Activated CD4-positive, alpha-beta T cell treated with anti-CD3 and anti-CD28 coated beads, Interleukin-2, Interleukin-6, amounts not matched to agents 100 ng/mL and 50 ng/mL, durations not matched to agents 16 hours and 8 hours (primary cell): ENCODE results near the gene MYOZ2.
A peak's percentile ranks its signal among the peaks of the same experiment; 100 is the strongest.

ENCODE experiments used
- DNase-seq: peaks from one replicate; pipeline ENCODE4 v3.0.0-alpha.2; 2020

The MYOZ2 gene

DNA sequence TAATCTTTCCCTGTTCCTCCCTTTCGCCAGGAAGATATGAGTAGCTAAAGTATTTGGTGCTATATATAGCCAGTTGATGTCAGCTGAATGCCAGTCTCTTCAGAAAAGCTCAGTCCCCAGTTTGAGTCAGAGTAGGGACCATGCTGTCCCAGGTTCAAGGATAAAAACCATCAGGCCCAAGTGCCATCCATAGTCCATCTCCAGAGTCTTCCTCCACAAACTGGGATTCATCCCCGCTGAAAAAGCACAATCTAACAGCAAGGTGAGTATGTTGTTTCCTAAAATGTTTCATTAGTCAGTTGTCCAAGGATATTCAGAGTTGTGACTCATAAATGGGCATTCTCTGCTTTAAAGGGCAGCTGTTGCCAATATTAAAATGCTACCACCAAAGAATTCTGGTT lies at the start of gene MYOZ2:
Gene MYOZ2 (plus strand): TSS at position 112 of the 401 bp plus-strand sequence. CDS start 694 bp downstream, outside the sequence.
- DNase-seq, result no peak

DNA sequence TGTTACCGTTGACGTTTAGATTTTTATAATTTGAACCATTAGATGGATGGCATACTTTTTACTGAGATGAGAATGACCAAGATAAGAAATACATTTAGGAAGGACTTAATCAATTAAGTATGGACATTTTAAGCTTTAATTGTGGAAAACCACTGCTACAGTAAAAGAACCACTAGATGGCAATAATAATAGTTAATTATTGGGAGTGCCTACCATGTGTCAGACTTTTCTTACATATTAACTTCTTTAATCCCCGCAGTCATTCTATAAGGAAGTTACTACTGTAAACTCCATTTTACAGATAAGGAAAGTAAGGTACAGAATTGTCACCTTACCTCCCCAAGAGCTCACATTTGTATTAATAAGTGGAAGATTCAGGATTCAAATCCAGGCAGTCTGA lies 48.5 kb upstream of the MYOZ2 start:
- DNase-seq, result no peak

DNA sequence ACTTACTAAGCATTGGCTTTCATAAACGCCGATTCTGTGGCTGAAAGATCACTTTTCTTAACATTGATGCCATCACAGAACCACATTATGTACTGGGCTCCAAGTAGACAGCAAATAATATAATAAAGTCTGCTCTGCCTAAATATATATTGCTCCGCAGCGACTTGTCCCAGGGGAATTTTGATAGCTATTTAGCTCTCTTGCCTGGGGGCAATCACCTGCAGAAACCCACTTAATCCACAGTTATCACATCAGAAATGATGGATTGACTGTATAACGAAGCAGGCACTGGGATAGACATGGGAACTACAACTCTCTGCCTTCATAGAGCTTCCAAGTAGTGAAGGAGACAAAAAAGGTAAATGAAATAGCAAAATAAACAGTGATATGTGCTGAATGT lies 48.0 kb upstream of the MYOZ2 start:
- DNase-seq, result no peak

DNA sequence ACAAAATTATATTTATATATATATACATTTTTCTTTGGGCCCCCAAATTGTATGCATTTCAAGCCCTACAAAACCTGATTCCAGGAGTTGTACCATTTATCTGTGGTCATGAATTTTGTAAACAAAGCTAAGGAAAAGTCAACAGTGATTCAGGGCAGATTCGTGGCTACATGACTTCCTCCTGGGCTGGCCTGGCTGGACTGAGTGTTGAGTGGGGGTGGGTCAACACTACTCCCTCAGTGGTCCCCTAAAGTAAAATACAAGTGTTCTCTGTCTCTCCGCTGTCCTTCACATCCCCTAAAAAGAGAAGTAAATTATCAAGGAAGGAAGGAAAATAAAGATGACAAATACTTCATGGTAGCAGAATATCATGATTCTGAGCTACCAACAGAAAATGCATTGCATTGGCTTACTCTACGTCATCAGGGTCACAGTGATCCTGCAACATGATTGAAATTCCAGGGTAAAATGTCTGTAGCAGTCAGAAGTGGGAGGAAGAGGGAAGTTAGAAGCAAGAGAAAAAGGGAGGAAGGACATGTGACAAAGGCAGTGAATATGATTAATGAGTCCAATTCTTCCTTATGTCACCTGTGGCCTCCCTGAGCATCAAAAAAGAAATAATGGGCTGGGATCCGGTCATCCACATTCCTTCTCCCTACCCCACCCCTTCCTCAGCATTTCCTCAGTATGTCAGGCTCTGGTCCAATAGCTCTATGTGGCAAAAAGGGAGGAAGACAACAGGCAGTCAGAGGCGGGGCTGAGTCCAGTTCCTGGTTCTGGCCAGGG lies 42.4 kb upstream of the MYOZ2 start:
- DNase-seq, result no peak

DNA sequence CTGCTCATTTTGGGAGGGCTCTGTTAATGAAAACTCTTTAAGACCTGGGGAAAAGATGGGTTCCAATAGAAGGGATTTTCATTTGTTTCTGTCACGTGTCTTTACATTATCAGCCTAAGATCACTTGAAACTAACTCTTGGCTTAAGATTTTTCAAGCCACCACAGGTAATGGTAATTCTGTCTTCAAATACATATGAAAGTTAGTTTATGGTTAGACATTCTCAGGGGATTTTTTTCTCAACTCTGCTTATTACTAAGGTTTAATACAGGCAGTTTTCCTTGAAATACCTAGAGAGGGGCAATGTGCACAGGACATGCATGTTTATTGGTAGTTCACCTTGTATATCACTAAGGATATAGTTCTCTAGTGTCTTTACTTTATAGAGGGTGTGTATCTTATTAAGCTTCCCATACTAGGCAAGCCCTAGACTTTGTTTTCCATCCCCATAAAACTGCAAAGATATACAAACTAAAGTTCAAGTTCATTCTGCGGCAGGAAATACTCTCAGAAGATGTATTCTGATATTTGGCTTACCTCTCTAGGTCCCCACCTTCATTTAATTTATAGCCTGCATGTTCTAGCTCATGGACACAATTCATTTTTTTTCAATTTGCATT lies 38.2 kb upstream of the MYOZ2 start:
- DNase-seq, result no peak

DNA sequence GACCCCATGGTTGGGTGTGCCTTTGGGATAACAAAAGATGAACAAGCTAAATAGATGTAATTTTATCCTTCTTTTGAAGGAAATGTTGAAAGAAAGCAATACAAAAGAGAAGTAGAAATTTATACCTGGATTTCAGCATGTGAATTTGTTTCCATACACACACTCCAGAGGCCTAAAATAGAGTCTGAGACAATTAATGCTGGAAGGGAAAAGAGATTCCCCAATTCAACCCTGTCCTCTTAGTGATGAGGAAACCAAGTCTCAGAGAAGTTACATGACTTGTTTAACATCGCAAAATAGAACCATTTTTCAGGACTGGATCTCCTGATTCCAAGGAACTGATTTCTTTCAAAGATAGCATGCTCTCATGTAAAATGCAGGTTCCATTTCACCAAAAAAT lies 37.3 kb upstream of the MYOZ2 start:
- no peak for DNase-seq

DNA sequence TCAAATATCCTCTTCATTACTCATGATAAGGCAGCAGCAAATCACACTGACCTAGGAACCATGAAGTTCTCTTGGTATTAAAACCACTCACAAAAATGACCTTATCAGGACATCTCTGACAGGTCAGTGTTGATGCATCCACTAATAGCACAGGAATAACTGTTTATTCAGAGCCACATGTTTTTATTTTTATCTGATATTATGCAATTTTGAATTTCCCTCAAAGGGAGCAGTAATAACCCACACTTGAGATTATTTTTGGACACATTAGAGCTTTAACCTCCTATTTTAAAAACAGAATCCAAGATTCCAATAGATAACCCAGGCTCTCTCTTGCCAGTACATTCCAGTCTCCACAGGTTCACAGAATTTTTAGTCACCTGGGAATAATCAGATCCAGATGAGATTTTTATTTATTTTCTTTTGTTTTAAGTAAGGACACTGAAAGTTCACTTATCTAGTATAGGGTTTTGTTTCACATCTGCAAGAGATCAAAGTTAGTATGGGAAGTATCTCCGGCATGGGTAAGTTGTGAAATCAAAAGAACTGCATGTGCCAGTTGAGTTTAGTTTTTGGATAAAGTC lies 36.3 kb upstream of the MYOZ2 start:
- DNase-seq, result no peak

DNA sequence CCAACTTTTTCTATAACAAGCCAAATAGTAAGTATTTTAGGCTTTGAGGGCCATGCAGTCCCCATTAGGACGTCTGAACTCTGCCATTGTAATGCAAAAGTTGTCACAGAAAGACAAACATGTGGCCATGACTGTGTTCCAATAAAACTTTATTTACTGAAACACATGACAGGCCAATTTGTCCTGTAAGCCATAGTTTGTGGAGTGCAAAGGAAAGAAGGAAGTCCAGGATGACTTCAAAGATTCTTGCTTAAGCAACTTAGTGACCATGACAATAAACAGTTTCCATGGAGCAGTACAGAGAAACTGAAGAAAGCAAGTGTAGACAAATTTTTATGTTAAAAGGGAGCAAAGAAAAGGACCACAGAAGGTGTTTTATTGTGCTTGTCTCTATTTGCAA lies 35.0 kb upstream of the MYOZ2 start:
- no peak for DNase-seq

DNA sequence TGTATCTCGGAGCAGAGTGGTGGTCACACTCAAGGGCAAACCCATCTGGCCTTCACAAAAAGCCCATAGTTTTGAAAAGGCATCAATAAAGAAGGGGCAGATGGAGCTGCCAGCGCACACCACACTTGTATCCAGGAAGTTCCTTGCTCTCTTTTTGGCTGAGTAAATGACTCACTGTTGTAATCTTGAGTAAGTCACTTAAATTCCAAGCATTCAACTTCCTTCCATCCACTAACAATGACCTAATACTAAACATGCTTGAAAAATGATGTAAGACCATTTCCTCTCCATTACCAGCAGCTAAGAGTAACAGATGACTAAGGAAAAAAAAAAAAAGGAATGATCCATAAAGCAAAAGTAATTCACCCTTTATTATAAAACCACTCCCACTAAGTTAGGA lies 32.4 kb upstream of the MYOZ2 start:
- DNase-seq, result no peak

DNA sequence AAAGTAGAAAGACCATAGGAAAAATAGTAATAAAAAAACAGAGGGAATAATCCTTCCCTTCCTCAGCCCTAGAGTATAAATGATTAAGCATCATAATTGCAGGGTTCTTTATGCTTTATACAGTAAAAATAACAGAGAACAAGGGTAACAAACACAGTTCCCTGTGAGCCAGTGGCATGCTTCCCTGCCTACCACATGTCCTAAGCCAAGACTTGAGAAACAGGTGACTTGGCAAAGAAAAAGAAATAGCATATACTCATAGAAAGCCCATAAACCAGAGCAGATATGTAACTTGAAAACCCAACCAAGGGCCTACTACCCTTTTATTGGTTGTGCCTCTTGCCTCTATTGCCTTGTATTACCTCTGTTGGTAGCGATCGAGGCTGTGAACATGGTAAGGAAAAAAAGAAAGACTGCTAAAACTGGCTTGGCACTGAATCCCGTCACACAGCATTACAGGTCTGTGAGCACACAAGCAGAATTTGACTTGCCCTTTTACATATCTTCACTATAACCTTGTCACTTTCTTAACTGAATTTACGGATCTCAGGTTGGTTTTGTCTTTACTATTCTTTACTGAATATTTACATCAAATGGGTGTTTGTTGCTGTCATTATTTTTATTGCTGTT lies 30.9 kb upstream of the MYOZ2 start:
- no peak for DNase-seq

DNA sequence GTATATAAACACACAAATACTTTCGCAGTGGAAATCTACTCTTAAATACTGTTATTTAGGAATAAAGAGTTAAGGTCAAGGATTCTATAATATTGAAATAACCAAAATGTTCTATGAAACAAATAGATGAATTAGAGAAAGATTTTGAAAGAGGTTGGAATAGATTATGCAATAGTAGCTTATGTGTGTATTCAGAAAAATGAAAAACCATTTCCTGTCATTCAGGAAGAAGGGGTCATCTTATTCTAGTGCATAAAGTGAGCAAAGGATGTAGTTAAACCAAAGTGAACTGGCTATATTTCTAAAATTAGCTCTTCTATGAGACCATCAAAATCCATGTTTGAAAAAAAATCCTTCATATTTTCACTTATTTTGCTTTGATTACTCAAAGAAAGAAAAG lies 30.0 kb upstream of the MYOZ2 start:
- DNase-seq, result no peak

DNA sequence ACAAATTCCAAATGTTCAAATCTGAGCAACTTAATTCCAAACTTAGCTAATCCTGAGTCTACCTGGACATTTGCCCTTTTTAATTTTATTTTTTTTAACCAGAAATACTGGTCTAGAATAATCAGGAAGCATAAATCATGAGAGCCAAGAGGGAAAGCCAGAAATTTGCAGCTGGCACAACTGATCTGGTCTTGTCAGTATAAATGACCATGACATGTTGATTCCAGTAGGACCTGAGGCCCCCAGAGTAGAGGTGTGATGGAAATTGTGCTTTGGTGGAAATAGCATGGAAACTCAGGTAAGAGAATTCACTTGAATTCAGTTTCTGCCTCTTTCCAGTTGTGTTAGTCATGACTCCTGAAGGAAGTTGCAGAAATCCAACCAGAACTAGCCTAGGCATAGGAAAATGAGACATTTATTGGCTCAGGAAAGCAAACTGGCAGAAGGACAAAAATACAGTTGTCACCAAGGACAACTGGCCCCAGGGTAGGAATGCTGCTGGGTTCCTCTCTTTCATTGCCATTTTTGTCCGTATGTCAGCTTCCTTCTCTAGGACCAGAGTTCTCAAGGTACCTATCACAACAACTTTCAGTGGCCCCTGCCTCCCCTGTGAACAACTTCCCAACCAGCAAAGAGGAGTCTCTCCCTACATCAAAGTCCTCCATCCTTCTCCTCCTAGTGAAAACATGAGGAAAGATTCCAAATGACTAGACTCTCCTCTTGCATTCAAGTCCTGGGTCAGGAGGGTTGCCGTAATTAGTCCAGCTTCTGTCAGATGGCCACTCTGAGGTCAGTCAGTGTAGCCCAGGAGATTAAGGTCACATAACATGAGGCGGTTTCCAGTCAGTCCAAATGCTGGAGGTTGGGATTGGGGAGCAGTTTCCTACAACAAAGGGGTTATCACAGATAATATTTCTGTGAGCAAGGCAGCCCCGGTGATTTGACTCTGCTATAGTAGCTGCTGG lies 29.3 kb upstream of the MYOZ2 start:
- no peak for DNase-seq

DNA sequence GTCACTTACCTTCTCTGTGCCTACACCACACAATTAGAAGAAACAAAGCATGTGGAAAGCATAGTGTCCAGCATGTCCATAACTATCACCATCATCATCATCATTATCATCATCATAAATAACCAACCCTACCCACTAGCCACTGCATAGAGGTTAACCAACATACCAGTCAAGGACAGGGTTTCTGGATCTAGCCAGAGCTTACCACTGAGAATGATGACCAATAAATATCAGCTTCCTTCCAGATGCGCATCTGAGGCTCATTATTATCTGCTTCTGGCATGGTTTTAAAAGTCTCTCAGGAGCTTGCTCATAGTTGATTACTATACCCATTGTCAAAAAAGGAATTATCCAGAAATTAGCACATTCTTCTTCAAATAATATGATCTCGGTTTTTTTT lies 25.5 kb upstream of the MYOZ2 start:
- DNase-seq, result no peak

DNA sequence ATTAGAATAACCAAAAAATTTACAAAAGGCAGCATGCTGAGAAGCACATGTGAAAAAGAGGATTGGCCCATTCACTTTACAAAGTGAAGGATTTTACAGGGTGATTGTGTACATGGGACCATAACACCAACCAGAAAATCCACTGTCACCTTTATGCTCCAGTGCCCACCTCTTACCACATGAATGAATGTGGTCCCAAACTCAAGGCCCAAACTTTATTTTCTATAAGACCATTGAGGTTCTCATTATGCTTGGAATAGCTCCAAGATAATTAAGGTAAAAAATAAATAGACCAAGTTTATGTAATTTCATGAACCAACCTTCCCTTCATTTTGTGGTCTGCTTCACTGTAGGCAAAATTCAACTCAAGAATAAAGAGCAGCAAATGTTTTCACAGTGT lies 24.3 kb upstream of the MYOZ2 start:
- no peak for DNase-seq

DNA sequence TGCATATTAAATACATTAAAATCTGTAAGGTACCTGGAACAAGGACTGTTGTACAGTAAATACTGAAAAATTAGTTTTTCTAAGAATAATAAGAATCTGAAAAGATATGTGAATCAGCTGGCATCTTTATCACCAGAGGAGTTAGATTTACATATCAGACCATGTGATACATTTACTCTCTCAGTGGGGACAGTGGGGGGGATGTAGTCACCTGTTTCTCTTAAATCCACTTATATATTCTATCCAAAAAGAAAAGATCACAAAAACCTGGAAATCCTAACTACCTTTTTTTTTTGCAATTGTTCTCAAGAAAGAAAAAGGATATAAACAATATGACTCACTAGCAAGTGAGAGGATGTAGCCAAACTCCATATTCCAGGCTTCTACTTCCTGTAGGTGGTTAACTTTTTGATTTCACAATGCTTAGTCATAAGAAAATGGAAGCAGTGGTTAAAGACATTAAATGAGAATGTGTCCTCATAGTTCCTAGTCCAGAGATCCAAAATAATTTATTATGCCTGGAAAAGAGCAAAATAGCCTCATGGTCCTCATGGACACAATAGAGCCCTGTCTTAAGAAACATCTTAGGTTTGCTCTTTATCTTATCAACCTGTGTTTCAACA lies 22.5 kb upstream of the MYOZ2 start:
- DNase-seq, result peak; percentile 23

DNA sequence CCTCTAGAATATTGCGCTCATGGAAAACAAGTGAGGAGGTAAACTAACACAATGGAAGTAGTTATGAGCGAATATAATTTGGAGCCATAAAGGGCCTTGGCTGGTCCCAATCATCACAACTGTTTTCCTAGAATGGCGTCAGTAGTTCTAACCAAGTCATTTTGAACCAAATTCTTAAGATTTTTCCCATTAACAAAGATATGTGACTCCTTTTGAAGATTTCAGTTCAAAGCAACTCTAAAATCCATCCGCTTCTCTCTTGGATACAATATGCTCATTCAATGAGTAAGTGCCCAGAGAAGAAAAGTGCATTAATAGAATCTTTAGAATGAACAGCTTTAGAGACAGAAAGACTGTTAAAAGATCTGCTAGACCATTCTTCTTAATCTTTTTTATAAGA lies 19.6 kb upstream of the MYOZ2 start:
- no peak for DNase-seq

DNA sequence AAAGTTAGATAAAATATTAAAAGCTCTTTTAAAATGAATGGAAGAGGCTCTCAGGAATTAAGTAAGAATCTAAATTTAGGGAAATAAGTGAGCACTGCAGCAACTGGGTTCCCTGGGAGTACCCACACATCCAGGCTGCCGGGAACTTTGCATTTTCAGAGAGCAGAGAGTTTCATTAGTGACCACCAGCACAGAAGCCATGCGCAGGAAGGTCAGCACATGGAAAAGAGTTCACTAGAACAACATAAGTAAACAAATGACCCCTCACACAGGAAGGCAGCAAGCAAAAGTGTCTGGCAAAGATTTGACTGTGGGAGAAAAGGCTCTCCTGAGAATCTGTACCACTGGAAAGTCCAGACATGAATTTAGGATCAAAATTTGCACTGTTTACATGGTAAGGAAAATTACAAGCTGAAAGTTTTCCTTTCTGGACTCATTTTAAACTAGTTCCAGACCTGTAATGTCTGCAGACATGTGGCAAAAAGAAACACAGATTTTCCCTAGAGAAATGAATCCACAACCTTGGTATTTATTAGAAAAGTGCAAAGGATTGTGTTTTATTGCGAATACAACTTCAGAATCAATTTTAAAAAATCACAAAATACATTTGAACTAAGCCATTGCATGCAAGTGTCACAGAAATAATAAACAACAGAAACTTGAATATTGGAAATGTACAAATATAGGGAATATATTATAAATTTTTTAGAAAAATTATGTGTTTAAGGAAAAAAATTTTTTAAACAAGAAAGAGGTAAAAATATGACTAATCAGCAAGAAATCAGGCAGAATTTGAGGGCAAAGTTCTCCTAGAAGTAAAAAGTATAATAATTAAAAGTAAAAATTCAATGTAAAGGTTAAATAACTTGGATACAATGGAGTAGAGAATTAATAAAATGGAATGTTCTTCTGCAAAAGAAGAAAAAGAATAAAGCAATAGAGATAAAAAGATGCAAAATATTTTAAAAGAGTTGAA lies 18.4 kb upstream of the MYOZ2 start:
- no peak for DNase-seq

DNA sequence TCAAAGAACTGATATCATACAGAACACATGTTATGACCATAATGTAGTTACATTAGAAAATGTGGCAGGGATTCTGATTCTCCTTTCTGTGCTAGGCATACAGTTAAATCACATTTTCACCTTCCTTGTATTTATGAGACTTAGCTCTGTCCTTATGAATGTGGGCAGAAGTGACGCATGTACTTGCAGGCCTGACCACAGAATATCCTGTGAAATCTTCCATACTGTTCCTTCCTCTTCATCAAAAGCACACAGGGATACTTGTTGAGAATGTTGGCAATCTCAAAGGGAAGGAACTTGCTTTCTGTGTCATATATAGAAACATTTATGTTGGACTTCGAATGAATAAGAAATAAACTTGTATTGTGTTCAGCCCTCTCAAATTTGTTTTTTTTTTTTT lies 17.2 kb upstream of the MYOZ2 start:
- DNase-seq, result no peak

DNA sequence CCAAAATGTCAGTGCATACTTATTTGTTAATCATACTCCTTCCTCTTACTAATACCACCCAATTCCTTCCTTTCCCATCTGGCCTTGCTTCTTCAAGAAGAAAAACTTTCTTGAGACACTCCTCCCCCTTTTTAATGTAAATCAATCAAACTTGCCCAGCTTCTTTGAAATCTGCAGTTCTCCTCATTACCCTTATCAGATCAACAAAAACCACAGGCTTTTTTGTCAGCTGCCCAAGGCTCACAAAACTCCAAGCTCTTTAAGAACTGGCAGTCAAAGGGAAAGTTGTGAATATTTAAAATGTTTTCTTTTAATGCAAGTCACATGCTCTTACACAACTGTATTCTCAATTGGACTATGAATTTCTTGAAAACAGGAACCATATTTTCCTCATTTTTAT lies 11.3 kb upstream of the MYOZ2 start:
- DNase-seq, result no peak

DNA sequence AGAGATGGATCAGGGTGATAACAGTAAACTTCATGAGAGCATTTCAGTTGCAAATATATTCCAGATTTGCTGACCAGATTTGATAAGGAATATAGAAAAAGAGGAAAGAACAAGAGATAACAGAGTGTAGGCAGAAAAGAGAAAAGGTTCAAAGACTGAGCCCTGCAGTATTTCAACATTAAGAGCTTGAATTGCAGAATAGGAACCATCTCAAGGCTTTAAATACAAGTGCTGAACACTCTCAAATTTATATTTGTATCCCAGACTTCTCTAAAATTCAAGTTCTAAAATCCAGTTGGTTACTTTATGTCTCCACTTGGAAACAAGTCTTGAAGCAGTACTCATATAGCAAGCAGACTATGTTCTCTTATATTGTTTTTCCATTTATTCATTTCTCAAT lies 9.7 kb upstream of the MYOZ2 start:
- DNase-seq, result no peak

DNA sequence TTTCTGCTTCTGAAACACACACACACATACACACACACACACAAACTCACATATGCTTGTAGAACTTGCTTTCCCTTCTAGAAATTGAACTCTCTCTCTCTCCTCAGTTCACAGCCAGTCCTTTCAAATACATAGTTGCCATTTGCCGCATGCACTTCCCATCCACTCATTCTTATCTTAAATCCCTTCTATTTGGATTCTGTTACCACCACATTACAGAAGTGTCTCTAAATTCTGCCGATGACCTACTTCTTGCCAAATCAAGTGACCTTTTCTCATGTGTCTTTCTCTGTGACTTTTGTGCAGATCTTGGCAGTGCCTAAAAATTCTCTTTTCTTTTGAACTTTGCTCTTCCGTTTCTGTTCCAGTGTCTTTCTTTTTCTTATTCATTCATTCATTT lies 7.5 kb upstream of the MYOZ2 start:
- DNase-seq, result no peak
